Stimulated activated naive B cell treated with anti-CD40 and anti-IgM and Interleukin-4, amounts not matched to agents 10 μg/mL and 1 μg/mL and 100 μg/mL, for 72 hours (primary cell): ENCODE data around the gene GCFC2.
"Not testable (repeated sequence)": the region's sequence is repeated elsewhere in the genome, so short reads cannot be mapped to it uniquely, and the experiment has no call there.

Source experiments
- ATAC-seq, 2 donors: fragments of 150-1000 bp; cut with Tn5 transposase; replicated peaks; 2 replicates each; pipeline ENCODE4 v1.10.0; 2021; ENCODE audit warnings: moderate library complexity in 1 of 2
- DNase-seq: peaks from one replicate; pipeline ENCODE4 v3.0.0; 2021
- H3K27ac Mint-ChIP-seq: one replicate; pipeline ENCODE4 v1.8.0; 2022; ENCODE audit warnings: mild to moderate bottlenecking, mixed read lengths
- H3K27me3 Mint-ChIP-seq, 2 donors: one replicate each; pipeline ENCODE4 v1.8.0; 2022; ENCODE audit warnings: mixed read lengths in 2 of 2
- H3K36me3 Mint-ChIP-seq, 2 donors: one replicate each; pipeline ENCODE4 v1.8.0; 2022; ENCODE audit warnings: mixed read lengths in 2 of 2, mild to moderate bottlenecking in 1 of 2
- H3K4me1 Mint-ChIP-seq, 2 donors: one replicate each; pipeline ENCODE4 v1.8.0; 2022; ENCODE audit warnings: mixed read lengths in 2 of 2, mild to moderate bottlenecking in 1 of 2
- H3K4me3 Mint-ChIP-seq, 2 donors: one replicate each; pipeline ENCODE4 v1.8.0; 2022; ENCODE audit warnings: mild to moderate bottlenecking in 2 of 2, mixed read lengths in 2 of 2, moderate library complexity in 1 of 2
- H3K9me3 Mint-ChIP-seq, 2 donors: one replicate each; pipeline ENCODE4 v1.8.0; 2022; ENCODE audit warnings: mixed read lengths in 2 of 2, mild to moderate bottlenecking in 1 of 2

GCFC2 gene

DNA sequence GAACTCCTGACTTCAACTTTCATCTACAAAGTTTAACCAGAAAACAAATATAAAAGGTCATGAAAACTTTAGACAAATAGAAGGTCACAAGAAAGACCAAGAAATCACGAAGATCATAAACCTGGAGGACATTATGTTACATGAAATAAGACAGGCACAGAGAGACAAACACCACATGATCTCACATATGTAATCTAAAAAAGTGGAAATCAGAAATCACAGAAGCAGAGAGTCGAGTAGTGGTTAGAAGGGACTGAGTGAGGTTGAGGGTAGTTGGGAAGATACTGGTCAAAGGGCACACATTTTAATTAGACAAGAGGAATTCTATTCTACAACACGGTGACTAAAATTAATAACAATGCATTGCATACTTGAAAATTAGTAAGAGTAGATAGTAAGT lies 1.4 kb downstream of the GCFC2 start:
- no peaks in the 10 kb centered on the region for H3K27me3 Mint-ChIP-seq
- peak overlapping the region; percentile 77 to 78 for H3K4me3 Mint-ChIP-seq
- ATAC-seq = no peak
- H3K27ac Mint-ChIP-seq = peak overlapping the region; percentile 43
- H3K4me1 Mint-ChIP-seq = peaks cover 11 to 29% of the 10 kb centered on the region in 2 donors
- peaks cover 0 to 5% of the 10 kb centered on the region in 2 donors for H3K9me3 Mint-ChIP-seq
- no peak for DNase-seq
- H3K36me3 Mint-ChIP-seq = peaks cover 16 to 21% of the 10 kb centered on the region in 2 donors

DNA sequence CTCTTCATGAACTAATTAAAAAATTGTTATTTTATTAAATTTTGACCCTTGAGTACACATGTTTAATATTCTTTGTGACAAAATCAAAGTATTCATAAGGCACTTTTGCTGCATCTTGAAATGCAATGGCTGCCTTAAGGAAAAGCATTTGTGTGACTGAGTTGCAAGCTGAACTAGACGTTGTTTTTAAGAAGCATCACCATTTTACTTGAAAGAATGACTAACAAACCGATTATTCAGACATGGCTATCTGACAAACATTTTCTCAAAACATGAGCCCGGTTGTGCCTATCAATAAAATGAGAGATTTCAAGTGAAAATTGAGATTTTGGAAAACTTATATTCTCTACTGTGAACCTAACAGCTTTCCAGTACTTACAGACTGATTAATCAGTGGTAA lies 2.8 kb downstream of the GCFC2 start:
- Mint-ChIP-seq H3K9me3 (peaks cover 0 to 5% of the 10 kb centered on the region in 2 donors), H3K4me1 (peaks cover 11 to 37% of the 10 kb centered on the region in 2 donors), H3K27me3 (no peaks in the 10 kb centered on the region), H3K36me3 (peaks cover 19 to 28% of the 10 kb centered on the region in 2 donors), H3K4me3 (no peak overlapping the region), H3K27ac (no peak overlapping the region)
- ATAC-seq (no peak), DNase-seq (no peak)

DNA sequence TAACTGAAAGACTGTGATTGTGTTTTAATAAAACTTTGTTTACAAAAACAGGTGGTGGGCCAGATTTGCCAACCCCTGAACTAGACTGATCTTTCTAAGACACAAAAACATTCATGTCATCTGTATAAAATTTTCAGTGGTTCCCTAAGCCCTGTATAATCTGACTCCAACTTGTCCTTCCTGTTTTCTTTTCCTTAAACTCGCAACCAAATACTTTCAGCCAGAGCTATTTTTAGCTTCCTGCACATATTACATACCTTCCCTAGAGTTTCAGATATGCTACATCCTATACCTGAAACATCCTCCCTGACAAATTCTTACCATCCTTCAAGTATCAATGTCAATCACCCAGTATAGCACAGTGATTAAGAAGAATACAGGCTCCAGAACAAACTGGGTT lies 4.8 kb downstream of the GCFC2 start:
- Mint-ChIP-seq H3K9me3 (no peaks in the 10 kb centered on the region), H3K27ac (no peak overlapping the region), H3K36me3 (peaks cover 26 to 38% of the 10 kb centered on the region in 2 donors), H3K4me3 (no peak overlapping the region), H3K27me3 (no peaks in the 10 kb centered on the region), H3K4me1 (peaks cover 11 to 27% of the 10 kb centered on the region in 2 donors)
- DNase-seq (no peak), ATAC-seq (no peak)

DNA sequence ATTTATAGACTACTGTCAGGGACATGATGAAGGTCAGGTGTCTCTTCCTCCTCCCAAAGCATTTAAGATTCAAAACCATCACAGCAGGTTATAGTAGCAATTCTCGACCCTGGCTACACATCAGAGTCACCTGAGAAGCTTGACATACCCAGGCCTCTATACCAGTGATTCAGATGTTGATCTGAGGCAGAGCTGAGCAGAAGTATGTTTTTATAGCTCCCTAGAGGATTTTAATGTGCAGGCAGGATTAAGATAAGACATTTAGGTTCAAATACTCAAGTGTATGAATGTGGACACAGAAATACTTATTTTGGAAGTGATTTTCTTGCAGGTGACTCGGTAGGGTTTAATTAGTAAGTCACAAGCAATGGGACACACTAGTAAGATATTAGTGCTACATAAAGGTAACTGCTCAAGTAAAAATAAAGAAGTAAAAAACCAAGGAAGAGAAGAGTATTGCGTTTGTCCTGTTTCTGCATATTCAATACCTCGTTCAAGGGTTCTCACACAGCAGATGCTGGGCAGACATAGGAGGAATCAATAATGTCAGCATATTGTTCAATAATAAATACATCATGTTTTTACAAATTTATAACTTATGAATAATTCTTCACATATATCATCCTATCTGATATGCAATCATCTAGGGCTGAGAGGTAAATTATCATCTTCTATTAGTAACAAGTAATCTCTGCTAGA lies 7.0 kb downstream of the GCFC2 start:
- DNase-seq = no peak
- Mint-ChIP-seq H3K27ac (no peak overlapping the region), H3K4me3 (no peak overlapping the region), H3K27me3 (no peaks in the 10 kb centered on the region), H3K36me3 (peaks cover 41 to 46% of the 10 kb centered on the region in 2 donors), H3K9me3 (no peaks in the 10 kb centered on the region), H3K4me1 (peaks cover 7 to 16% of the 10 kb centered on the region in 2 donors)
- no peak for ATAC-seq

DNA sequence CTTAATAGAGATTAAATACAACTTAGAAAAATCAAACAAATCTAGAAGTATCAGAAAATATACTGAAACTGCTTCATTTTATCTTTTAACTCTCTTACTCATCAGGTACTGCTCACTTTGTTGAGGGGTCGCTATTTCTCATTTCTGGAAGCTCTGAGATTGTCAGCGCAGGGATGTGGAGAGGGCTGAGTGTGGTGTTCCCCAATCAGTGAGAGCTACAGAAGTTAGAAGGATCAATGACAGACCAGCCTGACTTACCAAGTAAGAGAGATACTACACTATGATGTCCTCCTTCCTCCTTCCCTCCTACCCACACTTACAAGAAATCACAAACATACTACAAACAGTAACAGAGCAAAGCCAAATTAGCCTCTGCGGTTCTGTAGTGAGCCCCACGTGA lies 8.1 kb downstream of the GCFC2 start:
- Mint-ChIP-seq H3K9me3 (peaks cover under 1 to 4% of the 10 kb centered on the region in 2 donors), H3K27ac (no peak overlapping the region), H3K27me3 (no peaks in the 10 kb centered on the region), H3K36me3 (peaks cover 47 to 56% of the 10 kb centered on the region in 2 donors), H3K4me1 (peaks cover 5 to 8% of the 10 kb centered on the region in 2 donors), H3K4me3 (no peak overlapping the region)
- no peak for DNase-seq
- ATAC-seq = no peak

DNA sequence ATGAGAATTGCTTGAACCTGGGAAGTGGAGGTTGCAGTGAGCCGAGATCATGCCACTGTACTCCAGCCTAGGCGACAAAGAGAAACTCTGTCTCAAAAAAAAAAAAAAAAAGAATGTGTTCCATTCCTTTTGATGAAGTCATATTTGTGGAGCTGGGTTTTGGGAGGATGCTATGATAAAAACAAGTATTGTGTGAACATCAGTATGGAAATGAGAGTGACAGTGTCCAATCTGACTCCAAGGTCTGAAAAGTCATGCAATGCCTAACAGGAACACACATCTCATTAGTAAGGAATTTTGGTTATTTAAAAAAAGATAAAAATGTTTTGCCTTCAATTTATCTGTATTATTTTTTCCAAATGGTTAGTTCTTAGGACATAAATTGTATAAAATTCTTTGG lies 11.8 kb downstream of the GCFC2 start:
- no peak for ATAC-seq
- no peaks in the 10 kb centered on the region for H3K27me3 Mint-ChIP-seq
- H3K27ac Mint-ChIP-seq = no peak overlapping the region
- DNase-seq = no peak
- no peak overlapping the region for H3K4me3 Mint-ChIP-seq
- peaks cover 0 to 3% of the 10 kb centered on the region in 2 donors for H3K4me1 Mint-ChIP-seq
- peaks cover 39 to 48% of the 10 kb centered on the region in 2 donors for H3K36me3 Mint-ChIP-seq
- peaks cover 1 to 4% of the 10 kb centered on the region in 2 donors for H3K9me3 Mint-ChIP-seq

DNA sequence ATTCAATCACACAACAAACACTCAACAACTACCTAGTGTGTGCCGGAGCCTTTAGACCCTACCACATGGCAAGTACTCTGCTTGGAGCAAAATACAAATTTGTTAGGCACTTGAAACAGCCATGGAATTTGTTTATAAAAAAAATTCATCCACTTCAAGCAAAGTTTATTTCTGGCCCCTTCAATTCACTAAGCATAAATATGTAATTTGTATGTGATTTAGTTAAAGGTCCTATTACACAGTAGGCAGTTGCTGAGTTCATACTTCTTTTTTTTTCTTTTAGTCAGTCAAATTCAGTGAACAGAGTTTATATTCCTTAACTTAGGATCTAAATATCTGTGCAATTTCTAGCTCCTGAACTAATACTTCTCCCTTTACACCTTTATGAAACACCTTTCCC lies 22.5 kb downstream of the GCFC2 start:
- Mint-ChIP-seq H3K27me3 (no peaks in the 10 kb centered on the region), H3K27ac (no peak overlapping the region), H3K36me3 (peaks cover 39 to 54% of the 10 kb centered on the region in 2 donors), H3K9me3 (no peaks in the 10 kb centered on the region), H3K4me3 (no peak overlapping the region), H3K4me1 (no peaks in the 10 kb centered on the region)
- no peak for DNase-seq
- ATAC-seq = no peak

DNA sequence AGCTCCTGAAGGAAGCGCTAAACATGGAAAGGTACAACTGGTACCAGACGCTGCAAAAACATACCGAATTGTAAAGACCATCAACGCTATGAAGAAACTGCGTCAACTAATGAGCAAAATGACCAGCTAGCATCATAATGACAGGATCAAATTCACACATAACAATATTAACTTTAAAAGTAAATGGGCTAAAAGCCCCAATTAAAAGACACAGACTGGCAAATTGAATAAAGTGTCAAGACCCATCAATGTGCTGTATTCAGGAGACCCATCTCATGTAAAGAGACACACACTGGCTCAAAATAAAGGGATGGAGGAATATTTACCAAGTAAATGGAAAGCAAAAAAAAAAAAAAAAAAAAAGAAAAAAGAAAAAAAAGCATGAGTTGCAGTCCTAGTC lies 27.3 kb downstream of the GCFC2 start:
- not testable (repeated sequence) for H3K9me3 Mint-ChIP-seq, H3K27ac Mint-ChIP-seq, H3K27me3 Mint-ChIP-seq, ATAC-seq, H3K4me3 Mint-ChIP-seq, DNase-seq
- Mint-ChIP-seq H3K4me1 (peaks cover 6 to 10% of the 10 kb centered on the region in 2 donors), H3K36me3 (peaks cover 39 to 59% of the 10 kb centered on the region in 2 donors)

DNA sequence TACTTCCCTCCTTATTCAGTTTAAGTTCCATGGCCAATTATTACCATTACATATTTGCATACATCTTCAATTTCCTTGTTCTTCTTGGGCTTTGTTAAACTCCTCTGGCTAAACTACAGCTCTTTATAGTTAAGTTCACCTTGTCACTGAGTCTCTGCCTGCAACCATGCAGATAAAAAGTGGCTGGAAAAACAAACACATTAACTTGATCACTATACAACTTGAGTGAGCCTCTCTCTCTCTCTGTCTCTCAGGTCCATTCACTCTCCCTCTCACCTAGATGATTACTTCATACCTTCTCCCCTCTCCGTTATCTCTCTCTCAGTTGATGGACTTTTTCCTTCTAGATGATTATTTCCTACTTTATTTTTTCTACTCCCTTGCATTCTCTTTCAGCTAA lies 30.3 kb downstream of the GCFC2 start:
- ATAC-seq (no peak), DNase-seq (no peak)
- Mint-ChIP-seq H3K36me3 (peaks cover 34 to 50% of the 10 kb centered on the region in 2 donors), H3K4me1 (peaks cover 9 to 12% of the 10 kb centered on the region in 2 donors), H3K27me3 (no peaks in the 10 kb centered on the region), H3K4me3 (no peak overlapping the region), H3K9me3 (no peaks in the 10 kb centered on the region), H3K27ac (no peak overlapping the region)

DNA sequence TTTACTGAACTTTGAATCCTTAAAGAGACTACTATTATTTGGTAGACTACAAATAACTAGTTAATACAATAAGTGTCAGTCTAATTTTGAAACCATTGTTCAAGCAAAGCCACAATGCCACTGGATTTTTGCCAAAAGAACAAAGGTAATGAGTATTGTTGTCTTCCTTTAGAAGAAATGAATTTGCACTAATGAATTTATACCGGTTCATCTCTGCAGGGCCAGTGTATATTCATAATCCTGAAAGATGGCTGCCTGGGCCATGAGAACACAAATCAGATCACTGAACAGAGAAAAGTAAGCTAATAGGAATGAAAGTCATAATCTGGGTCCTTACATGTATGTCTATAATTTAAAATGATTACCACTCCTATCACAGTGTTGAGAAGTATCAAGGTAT lies 31.2 kb downstream of the GCFC2 start:
- Mint-ChIP-seq H3K4me1 (peaks cover 9 to 12% of the 10 kb centered on the region in 2 donors), H3K27ac (no peak overlapping the region), H3K27me3 (no peaks in the 10 kb centered on the region), H3K9me3 (no peaks in the 10 kb centered on the region), H3K4me3 (no peak overlapping the region), H3K36me3 (peaks cover 28 to 42% of the 10 kb centered on the region in 2 donors)
- ATAC-seq = no peak
- DNase-seq = no peak

DNA sequence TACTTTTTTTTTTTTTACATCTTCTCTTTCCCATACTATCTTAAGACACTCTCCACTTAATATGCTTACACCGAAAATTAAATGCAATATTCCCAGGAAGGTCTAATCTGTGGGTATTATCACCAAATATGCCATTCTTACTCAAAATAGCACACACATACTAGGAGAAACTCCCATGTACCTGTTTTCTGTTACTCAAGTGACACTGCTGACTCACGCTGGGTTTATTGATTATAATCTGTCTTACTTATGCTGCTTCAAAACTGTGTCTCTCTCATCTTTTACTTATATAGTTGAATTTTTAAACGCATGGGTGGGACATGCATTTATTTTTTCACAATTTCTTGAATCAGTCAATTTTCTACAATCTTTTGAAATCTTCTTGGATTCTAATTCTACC lies 34.3 kb downstream of the GCFC2 start:
- Mint-ChIP-seq H3K4me3 (no peak overlapping the region), H3K27ac (no peak overlapping the region)
- DNase-seq = no peak

DNA sequence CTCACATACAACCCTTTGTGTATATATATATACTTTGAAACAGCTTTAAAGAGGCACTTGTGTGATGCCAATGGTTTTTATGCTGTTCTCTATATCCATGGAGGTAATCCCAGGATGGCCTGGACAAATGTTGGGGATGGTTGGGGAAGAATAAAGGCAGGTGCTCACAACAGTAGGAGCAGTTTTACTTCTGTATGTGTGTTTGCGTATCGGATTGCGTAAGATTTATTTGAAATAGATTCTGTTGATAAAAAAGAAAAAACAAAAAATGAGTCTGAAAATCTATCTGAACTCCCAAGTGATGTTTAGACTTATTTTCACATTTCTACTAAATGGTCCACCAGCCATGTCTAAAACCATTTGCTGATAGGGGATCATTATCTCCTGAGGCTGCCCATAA lies 34.8 kb downstream of the GCFC2 start:
- Mint-ChIP-seq H3K27ac (no peak overlapping the region), H3K4me3 (no peak overlapping the region), H3K9me3 (no peaks in the 10 kb centered on the region), H3K4me1 (peaks cover 9 to 12% of the 10 kb centered on the region in 2 donors), H3K27me3 (no peaks in the 10 kb centered on the region), H3K36me3 (peaks cover 27 to 39% of the 10 kb centered on the region in 2 donors)
- DNase-seq = no peak
- no peak for ATAC-seq

More for the DNA sequence above, 34.3 kb downstream of the GCFC2 start:
- no peaks in the 10 kb centered on the region for H3K27me3 Mint-ChIP-seq
- H3K4me1 Mint-ChIP-seq = peaks cover 9 to 12% of the 10 kb centered on the region in 2 donors
- peaks cover 22 to 37% of the 10 kb centered on the region in 2 donors for H3K36me3 Mint-ChIP-seq
- no peaks in the 10 kb centered on the region for H3K9me3 Mint-ChIP-seq
- ATAC-seq = no peak

DNA sequence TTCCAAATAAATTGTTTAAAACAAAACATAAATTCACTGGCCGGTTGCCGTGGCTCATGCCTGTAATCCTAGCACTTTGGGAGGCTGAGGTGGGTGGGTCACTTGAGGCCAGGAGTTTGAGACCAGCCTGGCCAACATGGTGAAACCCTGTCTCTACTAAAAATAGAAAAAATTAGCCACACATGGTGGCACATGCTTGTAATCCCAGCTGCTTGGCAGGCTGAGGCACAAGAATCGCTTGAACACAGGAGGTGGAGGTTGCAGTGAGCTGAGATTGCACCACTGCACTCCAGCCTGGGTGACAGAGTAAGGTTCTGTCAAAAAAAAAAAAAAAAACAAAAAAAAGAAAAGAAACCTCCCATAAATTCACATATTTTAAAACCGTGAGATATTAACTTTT lies 35.3 kb downstream of the GCFC2 start:
- H3K27me3 Mint-ChIP-seq, H3K4me3 Mint-ChIP-seq, H3K27ac Mint-ChIP-seq, ATAC-seq, H3K9me3 Mint-ChIP-seq, DNase-seq: not testable (repeated sequence)
- Mint-ChIP-seq H3K4me1 (peaks cover 9 to 12% of the 10 kb centered on the region in 2 donors), H3K36me3 (peaks cover 31 to 39% of the 10 kb centered on the region in 2 donors)

DNA sequence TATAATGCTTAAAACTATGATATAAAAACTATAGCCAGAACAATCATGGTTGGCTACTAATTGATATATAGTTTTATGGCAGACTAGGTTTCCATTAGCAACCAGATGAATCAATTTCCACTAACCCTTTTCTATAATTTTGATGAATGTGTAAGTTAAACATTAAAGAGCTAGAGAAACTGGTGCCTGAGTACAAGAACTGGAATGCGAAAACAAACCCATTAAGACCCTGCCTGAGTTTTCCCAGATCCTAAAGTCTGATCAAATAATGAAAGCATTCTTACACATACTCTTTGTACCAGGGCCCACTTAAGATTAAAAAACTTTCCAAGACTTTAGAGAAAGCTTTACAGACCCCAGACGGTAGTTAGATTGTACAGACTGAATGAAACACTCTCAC lies 42.8 kb downstream of the GCFC2 start:
- ATAC-seq = no peak
- H3K27me3 Mint-ChIP-seq = no peaks in the 10 kb centered on the region
- H3K4me1 Mint-ChIP-seq = no peaks in the 10 kb centered on the region
- no peaks in the 10 kb centered on the region for H3K9me3 Mint-ChIP-seq
- H3K36me3 Mint-ChIP-seq = peaks cover 17 to 36% of the 10 kb centered on the region in 2 donors
- no peak overlapping the region for H3K27ac Mint-ChIP-seq
- H3K4me3 Mint-ChIP-seq = no peak overlapping the region
- DNase-seq = no peak

DNA sequence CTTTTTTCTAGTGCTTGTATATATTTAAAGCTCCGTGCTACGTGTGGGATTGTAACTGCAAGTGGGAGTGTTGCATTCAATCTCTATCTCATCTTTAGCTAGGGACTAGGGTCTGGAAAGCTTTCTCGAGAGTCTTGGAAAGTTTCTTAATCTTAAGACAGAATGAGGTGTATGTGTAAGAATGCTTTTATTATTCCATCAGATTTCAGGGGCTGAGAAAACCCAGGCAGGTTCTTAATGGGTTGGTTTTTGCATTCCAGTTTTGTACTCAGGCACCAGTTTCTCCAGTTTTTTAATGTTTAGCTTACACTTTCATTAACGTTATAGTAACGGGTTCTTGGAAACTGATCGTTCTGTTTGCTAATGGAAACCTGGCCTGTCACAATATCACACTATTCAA lies 43.8 kb downstream of the GCFC2 start:
- Mint-ChIP-seq H3K4me3 (no peak overlapping the region), H3K9me3 (no peaks in the 10 kb centered on the region), H3K27ac (no peak overlapping the region), H3K4me1 (no peaks in the 10 kb centered on the region), H3K27me3 (no peaks in the 10 kb centered on the region), H3K36me3 (peaks cover 17 to 31% of the 10 kb centered on the region in 2 donors)
- ATAC-seq (no peak), DNase-seq (no peak)
